SHP77 (cell line): ENCODE results near the gene TRMT1.
"Not testable (repeated sequence)": the region's sequence is repeated elsewhere in the genome, so short reads cannot be mapped to it uniquely, and the experiment has no call there.

Experiments
- DNase-seq, 2 experiments: peaks; one replicate each; lab custom pipeline; 2025; lab: John Stamatoyannopoulos, UW

Gene TRMT1

GRCh38 chr19:13116282-13117175 lies at the start of gene TRMT1:
Gene TRMT1, minus strand, starts transcription at chr19:13116740. Its CDS starts 341 bp downstream, at chr19:13116399.
- DNase-seq = peak; percentile 89 to 92

DNA sequence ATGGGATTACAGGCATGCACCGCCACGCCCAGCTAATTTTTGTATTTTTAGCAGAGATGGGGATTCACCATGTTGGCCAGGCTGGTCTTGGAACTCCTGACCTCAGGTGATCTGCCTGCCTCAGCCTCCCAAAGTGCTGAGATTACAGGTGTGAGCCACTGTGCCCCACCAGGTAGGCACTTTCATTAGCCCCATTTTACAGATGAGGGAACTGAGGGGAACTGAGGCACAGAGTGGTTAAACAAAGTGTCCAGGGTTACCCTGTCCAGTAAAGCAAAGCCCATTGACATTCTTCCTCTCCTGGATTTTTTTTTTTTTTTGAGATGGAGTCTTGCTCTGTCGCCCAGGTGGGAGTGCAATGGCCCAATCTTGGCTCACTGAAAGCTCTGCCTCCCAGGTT lies 49.6 kb upstream of the TRMT1 start:
- DNase-seq = not testable (repeated sequence)

- no peak for DNase-seq
Measured at GRCh38 chr19:13165162-13165997, 48.8 kb upstream of the TRMT1 start.

DNA sequence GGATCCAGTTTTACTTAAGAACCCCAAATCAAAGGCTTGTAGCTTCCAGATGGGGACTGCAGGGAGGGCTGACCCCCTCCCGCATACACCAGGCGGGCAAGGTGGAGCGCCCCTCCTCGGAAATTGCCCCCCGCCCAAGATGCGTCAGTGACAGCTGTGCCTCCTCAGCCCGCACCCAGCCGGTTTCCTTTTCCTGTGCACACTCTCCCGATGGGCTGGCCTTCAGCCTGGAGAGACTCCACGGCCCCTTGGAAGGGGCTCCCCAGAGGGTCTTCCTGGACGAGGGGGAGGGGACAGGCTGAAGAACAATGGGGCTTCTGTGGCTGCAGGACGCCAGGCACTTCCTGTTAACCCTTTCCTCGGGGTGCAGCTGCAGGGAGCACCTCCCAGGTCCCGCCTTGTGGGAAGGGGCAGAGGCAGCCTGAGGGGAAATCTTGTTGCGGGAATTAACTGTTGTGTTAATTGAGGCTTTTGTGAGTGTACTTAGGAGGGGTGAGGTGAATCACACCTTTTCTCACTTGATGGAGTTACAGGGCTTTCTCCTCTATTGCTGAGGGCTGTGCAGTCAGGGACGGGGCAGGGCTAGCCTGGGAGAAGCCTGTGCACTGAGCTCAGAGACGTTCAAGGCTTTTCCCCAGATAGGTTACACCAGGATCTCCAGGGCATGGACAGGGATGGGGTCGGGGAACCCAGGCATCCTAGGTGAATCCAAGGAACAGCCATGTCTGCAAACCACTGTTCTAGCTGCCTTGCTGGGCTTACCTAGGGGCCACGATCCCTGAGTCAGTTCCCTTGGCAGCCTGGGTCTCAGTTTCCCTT lies 48.0 kb upstream of the TRMT1 start:
- DNase-seq = peak; percentile 43 to 70

DNA sequence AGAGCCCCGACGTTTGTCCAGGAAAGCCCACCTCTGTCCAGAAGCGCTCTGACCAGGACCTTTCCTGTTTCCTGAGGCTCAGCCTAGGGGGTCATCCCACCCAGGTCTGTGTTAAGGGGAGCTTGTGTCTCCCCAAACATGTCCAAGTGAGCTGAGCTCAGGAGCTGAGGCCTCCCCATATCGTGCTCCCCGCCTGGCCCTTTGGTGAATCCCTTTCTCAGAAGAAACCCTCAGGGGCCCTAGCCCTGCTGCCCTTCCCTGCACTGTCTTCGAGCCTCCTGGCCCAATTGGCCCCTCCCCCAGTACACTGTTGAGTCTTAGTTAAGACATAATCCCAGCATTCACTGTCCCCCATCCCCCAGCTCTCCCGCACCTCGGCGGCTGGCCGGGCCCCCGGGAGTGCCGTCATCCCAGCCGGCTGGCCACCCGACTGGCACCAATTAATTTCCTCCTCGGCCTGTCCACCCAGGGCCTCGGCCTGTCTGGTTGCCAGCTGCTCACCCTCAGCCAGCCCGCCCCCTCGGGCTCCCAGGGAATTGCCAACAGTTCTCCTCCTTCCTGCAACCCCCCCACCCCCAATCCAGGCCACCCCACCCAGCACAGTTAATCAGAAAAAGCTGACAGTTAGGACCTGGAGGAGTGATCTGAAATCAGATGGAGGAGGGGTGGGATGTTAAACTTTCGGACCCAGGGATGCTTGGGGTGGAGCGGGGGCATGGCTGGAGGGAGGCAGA lies 47.2 kb upstream of the TRMT1 start:
- DNase-seq = peak; percentile 73 to 76

GRCh38 chr19:13162724-13163608 lies 46.4 kb upstream of the TRMT1 start:
- DNase-seq = peak; percentile 92 to 96

DNA sequence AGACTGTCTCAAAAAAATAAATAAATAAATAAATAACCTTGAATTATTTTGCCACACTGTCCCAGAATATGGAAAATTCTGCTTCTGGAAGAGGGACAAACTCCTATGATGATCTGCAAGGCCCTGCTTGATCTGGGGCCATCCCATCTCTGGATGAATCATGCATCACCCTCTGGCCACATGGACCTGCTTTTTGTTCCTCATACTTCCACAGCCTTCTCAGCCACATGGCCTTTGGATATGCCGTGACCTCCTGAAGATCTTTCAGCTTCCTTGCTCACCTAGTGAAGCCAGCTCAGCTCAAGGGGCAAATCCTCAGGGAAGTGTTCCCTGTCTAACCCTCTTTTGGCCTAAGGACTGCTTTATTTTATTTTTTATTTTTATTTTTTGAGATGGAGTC lies 44.0 kb upstream of the TRMT1 start:
- DNase-seq = no peak

DNA sequence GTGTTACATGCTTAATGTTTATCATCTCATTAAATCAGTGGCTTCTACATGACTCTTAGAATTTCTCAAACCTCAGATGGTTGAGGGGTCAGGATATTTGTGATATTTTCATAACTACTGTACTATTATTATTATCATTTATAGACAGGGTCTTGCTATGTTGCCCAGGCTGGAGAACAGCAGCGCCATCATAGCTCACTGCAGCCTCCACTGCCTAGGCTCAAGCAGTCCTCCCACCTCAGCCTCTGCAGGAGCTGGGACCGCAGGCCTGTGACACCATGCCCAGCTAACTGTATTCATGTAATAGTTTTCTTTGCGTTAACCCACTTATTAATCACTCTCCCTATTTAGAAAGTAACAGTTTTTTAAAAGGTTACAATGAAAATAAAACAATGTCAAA lies 43.2 kb upstream of the TRMT1 start:
- no peak for DNase-seq

GRCh38 chr19:13155472-13156359 lies 39.2 kb upstream of the TRMT1 start:
- peak; percentile 43 to 59 for DNase-seq

- no peak for DNase-seq
Measured at GRCh38 chr19:13154911-13155471, 38.5 kb upstream of the TRMT1 start.

DNA sequence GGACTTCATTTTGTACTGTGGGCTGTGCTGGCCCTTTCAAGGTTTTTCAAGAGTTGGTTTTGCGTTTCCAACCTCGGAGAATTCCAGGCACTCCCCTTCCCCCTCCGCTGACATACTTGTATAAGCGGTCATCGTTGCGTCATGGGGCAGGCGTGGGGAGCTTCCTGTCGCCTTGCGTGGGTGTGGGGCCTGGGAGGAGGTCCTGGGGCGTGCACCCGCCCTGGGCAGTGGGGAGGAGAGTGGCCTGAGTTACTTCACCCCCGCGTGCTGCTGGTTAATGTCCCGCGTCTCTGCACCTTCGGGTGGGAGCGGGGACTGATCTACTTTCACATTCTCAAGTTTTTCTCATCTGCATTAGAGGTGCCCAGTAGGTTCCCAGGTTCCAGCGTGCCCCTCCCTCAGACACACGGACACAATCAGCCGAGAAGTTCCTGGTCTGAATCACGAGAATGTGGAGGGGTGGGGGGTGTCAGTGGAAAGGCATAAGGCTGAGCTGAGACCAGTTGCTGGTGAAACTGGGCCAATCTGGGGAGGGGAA lies 37.8 kb upstream of the TRMT1 start:
- DNase-seq = peak; percentile 14 to 23

- no peak for DNase-seq
Measured at GRCh38 chr19:13153569-13154240, 37.2 kb upstream of the TRMT1 start.

DNA sequence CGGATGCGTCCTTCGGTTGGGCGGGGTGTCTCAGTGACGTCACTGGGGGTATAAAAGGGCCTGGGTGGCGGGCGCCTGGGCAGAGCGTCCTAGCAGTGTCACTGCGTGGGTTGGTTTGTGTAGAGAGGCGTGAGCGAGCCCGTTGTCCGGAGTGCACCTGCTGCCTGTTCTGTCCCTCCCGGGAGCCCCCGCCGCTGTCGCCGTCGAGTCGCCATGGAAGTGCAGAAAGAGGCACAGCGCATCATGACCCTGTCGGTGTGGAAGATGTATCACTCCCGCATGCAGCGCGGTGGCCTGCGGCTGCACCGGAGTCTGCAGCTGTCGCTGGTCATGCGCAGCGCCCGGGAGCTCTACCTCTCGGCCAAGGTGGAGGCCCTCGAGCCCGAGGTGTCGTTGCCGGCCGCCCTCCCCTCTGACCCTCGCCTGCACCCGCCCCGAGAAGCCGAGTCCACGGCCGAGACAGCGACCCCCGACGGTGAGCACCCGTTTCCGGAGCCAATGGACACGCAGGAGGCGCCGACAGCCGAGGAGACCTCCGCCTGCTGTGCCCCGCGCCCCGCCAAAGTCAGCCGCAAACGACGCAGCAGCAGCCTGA lies 36.5 kb upstream of the TRMT1 start:
- peak; percentile 85 to 90 for DNase-seq

GRCh38 chr19:13152356-13152973 lies 35.9 kb upstream of the TRMT1 start:
- no peak for DNase-seq

DNA sequence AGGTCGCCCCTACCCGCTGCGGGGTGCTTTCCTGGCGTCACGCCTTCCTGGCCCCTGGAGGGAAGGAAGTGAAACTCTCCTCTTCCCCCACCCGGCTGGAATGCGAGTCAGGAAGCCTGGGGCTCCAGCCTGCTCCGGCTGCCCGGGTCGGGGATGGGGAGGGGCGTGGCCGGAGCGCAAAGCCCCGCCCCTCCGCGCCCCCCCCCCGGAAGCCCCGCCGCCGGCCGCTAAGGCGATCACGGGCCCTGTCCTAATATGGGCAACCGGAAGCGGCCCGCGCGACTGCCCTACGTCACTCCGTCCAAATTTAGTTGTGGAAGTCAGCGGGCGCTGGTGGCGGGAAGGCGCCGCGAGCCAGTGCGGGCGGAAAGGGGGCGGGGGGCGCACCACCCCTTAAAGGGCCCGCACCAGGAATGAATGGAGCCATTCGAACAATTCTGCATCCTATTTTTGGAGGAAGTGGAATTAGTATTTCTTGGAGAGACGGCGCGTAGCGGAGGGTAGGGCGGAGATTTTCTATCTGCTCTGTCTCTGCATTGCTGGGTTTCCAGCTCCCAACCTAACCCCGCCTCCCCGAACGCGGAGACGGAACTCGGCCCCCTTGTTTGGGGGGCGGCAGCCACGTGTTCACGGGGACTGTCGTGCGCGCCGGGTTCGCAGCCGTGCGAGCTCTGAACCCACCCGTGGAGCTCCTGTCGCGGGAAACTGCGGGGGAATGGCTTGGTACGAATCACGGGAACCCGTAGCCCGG lies 35.2 kb upstream of the TRMT1 start:
- DNase-seq = peak; percentile 92 to 93

GRCh38 chr19:13150931-13151604 lies 34.5 kb upstream of the TRMT1 start:
- no peak for DNase-seq
